ENCODE measurements around the gene MANEAL.

Gene MANEAL

GRCh38 chr1:37792943-37793686, 532 bp upstream of the MANEAL start:
- Histone ChIP-seq H3K27me3 (ENCODE audit: insufficient read depth, low read length) (peaks cover 57% of the 10 kb centered on the region), H2AFZ (ENCODE audit: low read length, unreplicated experiment) (no peak overlapping the region), H3K79me2 (ENCODE audit: control insufficient read depth, insufficient read depth, low read length, unreplicated experiment) (no peaks in the 10 kb centered on the region), H3K27ac (ENCODE audit: low read depth, low read length) (no peak overlapping the region), H3K4me1 (ENCODE audit: control insufficient read depth, insufficient read depth, low read length, unreplicated experiment) (no peaks in the 10 kb centered on the region), H3K36me3 (ENCODE audit: insufficient read depth, low read length) (no peaks in the 10 kb centered on the region), H3K4me3 (ENCODE audit: low read depth, low read length) (peak overlapping the region; percentile 51)

- Histone ChIP-seq H3K27ac (ENCODE audit: low read depth, low read length) (no peak overlapping the region), H3K4me3 (ENCODE audit: low read depth, low read length) (peak overlapping the region; percentile 79), H3K79me2 (ENCODE audit: control insufficient read depth, insufficient read depth, low read length, unreplicated experiment) (no peaks in the 10 kb centered on the region), H2AFZ (ENCODE audit: low read length, unreplicated experiment) (no peak overlapping the region), H3K27me3 (ENCODE audit: insufficient read depth, low read length) (peaks cover 44% of the 10 kb centered on the region), H3K36me3 (ENCODE audit: insufficient read depth, low read length) (no peaks in the 10 kb centered on the region), H3K4me1 (ENCODE audit: control insufficient read depth, insufficient read depth, low read length, unreplicated experiment) (no peaks in the 10 kb centered on the region)
Observed at GRCh38 chr1:37794372-37795339, 1.0 kb downstream of the MANEAL start.

GRCh38 chr1:37795340-37796125, 1.9 kb downstream of the MANEAL start:
- no peak overlapping the region for H3K4me3 ChIP-seq (ENCODE audit: low read depth, low read length)
- H2AFZ ChIP-seq (ENCODE audit: low read length, unreplicated experiment): no peak overlapping the region

GRCh38 chr1:37797750-37798345, 4.2 kb downstream of the MANEAL start:
- no peak overlapping the region for H2AFZ ChIP-seq (ENCODE audit: low read length, unreplicated experiment)
- peaks cover 15% of the 10 kb centered on the region for H3K27me3 ChIP-seq (ENCODE audit: insufficient read depth, low read length)
- H3K4me1 ChIP-seq (ENCODE audit: control insufficient read depth, insufficient read depth, low read length, unreplicated experiment): no peaks in the 10 kb centered on the region
- no peak overlapping the region for H3K4me3 ChIP-seq (ENCODE audit: low read depth, low read length)
- 0 out of 2 replicates have a peak, but pooled peaks cover 6% of the 10 kb centered on the region for H3K36me3 ChIP-seq (ENCODE audit: insufficient read depth, low read length)
- H3K79me2 ChIP-seq (ENCODE audit: control insufficient read depth, insufficient read depth, low read length, unreplicated experiment): no peaks in the 10 kb centered on the region
- no peak overlapping the region for H3K27ac ChIP-seq (ENCODE audit: low read depth, low read length)

More at GRCh38 chr1:37795340-37796125, 1.9 kb downstream of the MANEAL start:
- H3K4me1 ChIP-seq (ENCODE audit: control insufficient read depth, insufficient read depth, low read length, unreplicated experiment): no peaks in the 10 kb centered on the region
- H3K27ac ChIP-seq (ENCODE audit: low read depth, low read length): no peak overlapping the region
- peaks cover 37% of the 10 kb centered on the region for H3K27me3 ChIP-seq (ENCODE audit: insufficient read depth, low read length)
- H3K36me3 ChIP-seq (ENCODE audit: insufficient read depth, low read length): no peaks in the 10 kb centered on the region
- H3K79me2 ChIP-seq (ENCODE audit: control insufficient read depth, insufficient read depth, low read length, unreplicated experiment): no peaks in the 10 kb centered on the region

GRCh38 chr1:37802439-37802838, 8.8 kb downstream of the MANEAL start:
- Histone ChIP-seq H3K27ac (ENCODE audit: low read depth, low read length) (no peak overlapping the region), H2AFZ (ENCODE audit: low read length, unreplicated experiment) (no peak overlapping the region), H3K79me2 (ENCODE audit: control insufficient read depth, insufficient read depth, low read length, unreplicated experiment) (peaks cover 20% of the 10 kb centered on the region), H3K36me3 (ENCODE audit: insufficient read depth, low read length) (peaks cover 26% of the 10 kb centered on the region), H3K4me3 (ENCODE audit: low read depth, low read length) (no peak overlapping the region), H3K27me3 (ENCODE audit: insufficient read depth, low read length) (no peaks in the 10 kb centered on the region), H3K4me1 (ENCODE audit: control insufficient read depth, insufficient read depth, low read length, unreplicated experiment) (peaks cover 4% of the 10 kb centered on the region)

GRCh38 chr1:37807220-37807554, 13.5 kb downstream of the MANEAL start:
- H3K4me1 ChIP-seq (ENCODE audit: control insufficient read depth, insufficient read depth, low read length, unreplicated experiment): peaks cover 24% of the 10 kb centered on the region
- peak overlapping the region; percentile 48 for H2AFZ ChIP-seq (ENCODE audit: low read length, unreplicated experiment)
- H3K27ac ChIP-seq (ENCODE audit: low read depth, low read length): peak overlapping the region; percentile 59
- H3K27me3 ChIP-seq (ENCODE audit: insufficient read depth, low read length): no peaks in the 10 kb centered on the region
- H3K4me3 ChIP-seq (ENCODE audit: low read depth, low read length): peak overlapping the region; percentile 98
- H3K79me2 ChIP-seq (ENCODE audit: control insufficient read depth, insufficient read depth, low read length, unreplicated experiment): peaks cover 28% of the 10 kb centered on the region
- peaks cover 26% of the 10 kb centered on the region for H3K36me3 ChIP-seq (ENCODE audit: insufficient read depth, low read length)

- Histone ChIP-seq H3K27ac (ENCODE audit: low read depth, low read length) (peak within 1 kb of the TSS; percentile 59), H2AFZ (ENCODE audit: low read length, unreplicated experiment) (peak within 1 kb of the TSS; percentile 52), H3K36me3 (ENCODE audit: insufficient read depth, low read length) (peaks cover 21% of the 10 kb centered on the region), H3K4me3 (ENCODE audit: low read depth, low read length) (peak within 1 kb of the TSS; percentile 98), H3K4me1 (ENCODE audit: control insufficient read depth, insufficient read depth, low read length, unreplicated experiment) (peaks cover 24% of the 10 kb centered on the region), H3K79me2 (ENCODE audit: control insufficient read depth, insufficient read depth, low read length, unreplicated experiment) (peaks cover 28% of the 10 kb centered on the region), H3K27me3 (ENCODE audit: insufficient read depth, low read length) (no peaks in the 10 kb centered on the region)
Observed at GRCh38 chr1:37807555-37808368, 14.1 kb downstream of the MANEAL start, which contains the start of the genes C1orf122 and YRDC. TSS of gene C1orf122 (plus strand) at chr1:37807790. CDS start at chr1:37808405, 615 bp downstream. TSS of gene YRDC (minus strand) at chr1:37808208. CDS start at chr1:37808180, 28 bp downstream.

GRCh38 chr1:37808369-37809319, 15.0 kb downstream of the MANEAL start:
- Histone ChIP-seq H3K4me3 (ENCODE audit: low read depth, low read length) (peak overlapping the region; percentile 98), H3K27ac (ENCODE audit: low read depth, low read length) (peak overlapping the region; percentile 59), H3K36me3 (ENCODE audit: insufficient read depth, low read length) (peaks cover 14% of the 10 kb centered on the region), H3K4me1 (ENCODE audit: control insufficient read depth, insufficient read depth, low read length, unreplicated experiment) (peaks cover 24% of the 10 kb centered on the region), H2AFZ (ENCODE audit: low read length, unreplicated experiment) (peak overlapping the region; percentile 52), H3K27me3 (ENCODE audit: insufficient read depth, low read length) (no peaks in the 10 kb centered on the region), H3K79me2 (ENCODE audit: control insufficient read depth, insufficient read depth, low read length, unreplicated experiment) (peaks cover 28% of the 10 kb centered on the region)

- H2AFZ ChIP-seq (ENCODE audit: low read length, unreplicated experiment): no peak overlapping the region
- H3K36me3 ChIP-seq (ENCODE audit: insufficient read depth, low read length): peaks cover 5% of the 10 kb centered on the region
- no peak overlapping the region; the same call in 1 of the 2 replicates for H3K4me3 ChIP-seq (ENCODE audit: low read depth, low read length)
- no peaks in the 10 kb centered on the region for H3K27me3 ChIP-seq (ENCODE audit: insufficient read depth, low read length)
- peaks cover 28% of the 10 kb centered on the region for H3K79me2 ChIP-seq (ENCODE audit: control insufficient read depth, insufficient read depth, low read length, unreplicated experiment)
- peak overlapping the region; percentile 59 for H3K27ac ChIP-seq (ENCODE audit: low read depth, low read length)
- H3K4me1 ChIP-seq (ENCODE audit: control insufficient read depth, insufficient read depth, low read length, unreplicated experiment): peaks cover 24% of the 10 kb centered on the region
Observed at GRCh38 chr1:37809942-37810341, 16.3 kb downstream of the MANEAL start.

All from ACC112 (cell line).